Endothelial cell of umbilical vein (primary cell): ENCODE data around the gene CIRBP. TPM values are rescaled to one million over a fixed set of nuclear protein-coding genes. Genes with fewer than 3 reads are reported as not detected.
A peak's percentile ranks its signal among the peaks of the same experiment; 100 is the strongest.

Experiments used
- BruUV-seq: library from RNA; stranded (reverse); fragments of 400-500 nt; replicated peaks from 2 replicates; lab custom pipeline; 2021; lab: Mats Ljungman, UMichigan
- CTCF ChIA-PET: fragments of 300-600, 350-600 bp; sonication (Branson Sonifier 250); formaldehyde crosslinking; loops from one replicate; lab custom pipeline; 2021; ENCODE audit warnings: antibody characterized with exemption, inconsistent platforms; lab: Charles Lee
- POLR2A ChIA-PET: fragments of 300-600, 350-600 bp; sonication (Branson Sonifier 250); formaldehyde crosslinking; loops from one replicate; lab custom pipeline; 2021; ENCODE audit warnings: antibody characterized with exemption, inconsistent platforms; lab: Charles Lee
- DNase-seq: peaks from one replicate; pipeline ENCODE4 v3.0.0-alpha.2; 2011; ENCODE audit warnings: low read depth, low spot score
- FAIRE-seq: peaks from 2 replicates; lab custom pipeline; 2011; peaks lifted over from hg19 to GRCh38; lab: Jason Lieb, UNC
- H2AFZ ChIP-seq: 2 replicates; pipeline ENCODE4 v1.6.0; 2012; ENCODE audit warnings: low read depth, low read length, control low read depth, inconsistent platforms
- H3K27ac ChIP-seq: 2 replicates; pipeline ENCODE4 v1.5.1; 2011; ENCODE audit warnings: low read depth, mild to moderate bottlenecking, control low read depth, low read length, moderate library complexity; ENCODE audit not compliant: insufficient read depth
- H3K27me3 ChIP-seq, 2 experiments: 2 replicates each; pipeline versions ENCODE4 v1.6.0 to v1.6.1; 2011; ENCODE audit warnings: low read length in 2 of 2, mixed read lengths in 1 of 2; ENCODE audit not compliant: control insufficient read depth in 2 of 2, insufficient read depth in 2 of 2
- H3K36me3 ChIP-seq, 2 experiments: 2 replicates in 1 of 2; 3 replicates in 1 of 2; pipeline ENCODE4 v1.5.1; 2011; ENCODE audit warnings: low read length in 2 of 2, mild to moderate bottlenecking in 1 of 2, moderate library complexity in 1 of 2; ENCODE audit not compliant: control insufficient read depth in 2 of 2, insufficient read depth in 2 of 2; ENCODE audit errors: extremely low read depth in 1 of 2
- H3K4me1 ChIP-seq: 3 replicates; pipeline ENCODE4 v1.5.1; 2011; ENCODE audit warnings: mild to moderate bottlenecking, low read length; ENCODE audit not compliant: control insufficient read depth, insufficient read depth; ENCODE audit errors: extremely low read depth
- H3K4me2 ChIP-seq: 2 replicates; pipeline ENCODE4 v1.6.1; 2011; ENCODE audit warnings: low read length, control low read depth, mixed read lengths; ENCODE audit not compliant: insufficient read depth
- H3K4me3 ChIP-seq, 3 experiments: fragments of 200-600 bp in 1 of 3; sonication (generic), shearing (Covaris generic) in 1 of 3; replicated peaks in 1 of 3; 2 replicates each; pipeline ENCODE4 v1.5.1; 2011 to 2016; ENCODE audit warnings: control low read depth in 3 of 3, low read length in 3 of 3, mild to moderate bottlenecking in 2 of 3, inconsistent platforms in 1 of 3, low read depth in 1 of 3, moderate library complexity in 1 of 3; ENCODE audit not compliant: insufficient read depth in 1 of 3
- H3K79me2 ChIP-seq: 2 replicates; pipeline ENCODE4 v1.6.0; 2012; ENCODE audit warnings: low read length, inconsistent platforms; ENCODE audit not compliant: control insufficient read depth, insufficient read depth
- H3K9ac ChIP-seq: replicated peaks from 2 replicates; pipeline ENCODE3; 2011; ENCODE audit warnings: low read length, control low read depth; ENCODE audit not compliant: insufficient read depth; ENCODE audit errors: extremely low read depth
- H3K9me1 ChIP-seq: replicated peaks from 3 replicates; pipeline ENCODE4 v1.6.0; 2011; ENCODE audit warnings: mild to moderate bottlenecking, low read length; ENCODE audit not compliant: control insufficient read depth, insufficient read depth; ENCODE audit errors: extremely low read depth
- H3K9me3 ChIP-seq: replicated peaks from 2 replicates; pipeline ENCODE4 v1.5.1; 2012; ENCODE audit warnings: low read length, inconsistent platforms; ENCODE audit not compliant: control insufficient read depth, insufficient read depth
- H4K20me1 ChIP-seq: replicated peaks from 2 replicates; pipeline ENCODE3; 2011; ENCODE audit warnings: mild to moderate bottlenecking, low read length; ENCODE audit not compliant: control insufficient read depth, insufficient read depth; ENCODE audit errors: extremely low read depth
- CTCF ChIP-seq, 2 donors: IDR thresholded peaks; 1 replicate in 1 of 2; 2 replicates in 1 of 2; pipeline ENCODE4 v1.5.1; 2011; ENCODE audit warnings: low read length in 2 of 2, mild to moderate bottlenecking in 2 of 2, moderate library complexity in 2 of 2, control low read depth in 1 of 2, inconsistent platforms in 1 of 2, low read depth in 1 of 2; ENCODE audit not compliant: insufficient read depth in 1 of 2; ENCODE audit errors: extremely low read depth in 1 of 2
- EZH2 ChIP-seq: IDR thresholded peaks from 2 replicates; pipeline ENCODE4 v1.6.1; 2012; ENCODE audit warnings: borderline replicate concordance, low read depth, mild to moderate bottlenecking, moderate library complexity, low read length, inconsistent platforms; ENCODE audit not compliant: severe bottlenecking
- FOS ChIP-seq: IDR thresholded peaks from 2 replicates; pipeline ENCODE4 v1.6.1; 2011; ENCODE audit warnings: mild to moderate bottlenecking, low read length, moderate library complexity, borderline replicate concordance; ENCODE audit not compliant: insufficient read depth
- GATA2 ChIP-seq: IDR thresholded peaks from 2 replicates; pipeline ENCODE4 v1.7.0; 2011; ENCODE audit warnings: low read depth, mild to moderate bottlenecking, moderate library complexity, mixed read lengths, low read length; ENCODE audit not compliant: insufficient read length, insufficient read depth
- JUN ChIP-seq: IDR thresholded peaks from 2 replicates; pipeline ENCODE4 v1.6.1; 2011; ENCODE audit warnings: borderline replicate concordance, low read depth; ENCODE audit not compliant: insufficient read length, insufficient read depth
- MAX ChIP-seq: IDR thresholded peaks from 2 replicates; pipeline ENCODE4 v1.6.1; 2011; ENCODE audit not compliant: insufficient read depth, insufficient read length
- MYC ChIP-seq: IDR thresholded peaks from one replicate; pipeline ENCODE4 v1.6.1; 2011; ENCODE audit warnings: mild to moderate bottlenecking, low read depth, low read length
- POLR2A ChIP-seq: IDR thresholded peaks from 2 replicates; pipeline ENCODE4 v1.6.1; 2012; ENCODE audit warnings: low read depth, mild to moderate bottlenecking, control low read depth, low read length
- POLR2AphosphoS5 ChIP-seq: IDR thresholded peaks from 2 replicates; pipeline ENCODE4 v1.6.1; 2012; ENCODE audit warnings: low read depth, mild to moderate bottlenecking, control low read depth, low read length, moderate library complexity; ENCODE audit not compliant: insufficient read depth
- dilution Hi-C: fragments of 300-500 bp; cut with MboI; formaldehyde crosslinking; loops from one replicate; pipeline ENCODE4 v1.15.0; 2019; ENCODE audit warnings: low sequenced_read_pairs; ENCODE audit not compliant: extremely low pct_ligation_motif_present
- intact Hi-C: fragments of 100-400 bp; cut with micrococcal nuclease; formaldehyde crosslinking; loops from one replicate; pipeline ENCODE4 v1.10.0; 2022
- polyA plus RNA-seq, 4 experiments: library from polyadenylated mRNA; depleted of rRNA in 3 of 4; stranded (reverse) in 3 of 4; unstranded in 1 of 4; fragments of >200 nt; gene quantifications; 2 replicates each; pipeline versions ENCODE4 v1.2.1 to v1.2.3, GENCODE V29; 2011 to 2012; ENCODE audit warnings: missing spikeins in 1 of 4
- total RNA-seq: library from RNA; stranded (reverse); gene quantifications from 2 replicates; pipeline ENCODE4 v1.2.3, GENCODE V29; 2021

Gene CIRBP
- total and polyA plus RNA-seq, 2 donors (not counting 3 experiments of a cell fraction or from before 2014, with no cell fraction given), result 225 to 439 TPM

GRCh38 chr19:1252221-1252820 lies 16.8 kb upstream of the CIRBP start:
- no peaks in the 10 kb centered on the region for H3K9me1 ChIP-seq
- dilution Hi-C loops (no loop called here), intact Hi-C loops (loop anchor here (1.0 kb wide), 1 partner anchor 8 kb away; no protein-coding TSS in a partner anchor)
- peaks cover 27% of the 10 kb centered on the region for H3K4me1 ChIP-seq
- peaks cover 65% of the 10 kb centered on the region for H3K79me2 ChIP-seq
- peaks cover 28 to 36% of the 10 kb centered on the region in 2 experiments for H3K36me3 ChIP-seq
- H3K4me3 ChIP-seq, result peak overlapping the region; percentile 40 to 88 (median 85)
- no TSS peak for BruUV-seq
- POLR2A ChIA-PET, result interaction anchor here (0.6 to 2.2 kb wide), 7 partner anchors 8 to 149 kb away, joined by 3 to 34 read pairs (median 8); partner anchors contain the start of gene CIRBP
- no peaks in the 10 kb centered on the region for H3K9me3 ChIP-seq
- H3K4me2 ChIP-seq, result peak overlapping the region; percentile 66
- CTCF ChIA-PET, result interaction anchor here (1.2 to 2.2 kb wide), 4 partner anchors 8 to 14 kb away, joined by 4 to 89 read pairs (median 27); no protein-coding TSS in a partner anchor
- H3K9ac ChIP-seq, result peak overlapping the region; percentile 69
- peak; percentile 57 for TF ChIP-seq POLR2AphosphoS5
- TF ChIP-seq GATA2, result no peak
- no peaks in the 10 kb centered on the region for H3K27me3 ChIP-seq
- no peaks in the 10 kb centered on the region for H4K20me1 ChIP-seq
- H3K27ac ChIP-seq, result peak overlapping the region; percentile 90
- no peak overlapping the region for H2AFZ ChIP-seq
- FAIRE-seq (peak; percentile 95), DNase-seq (peak; percentile 89)

GRCh38 chr19:1252821-1253513 lies 16.2 kb upstream of the CIRBP start:
- peaks cover 29 to 36% of the 10 kb centered on the region in 2 experiments for H3K36me3 ChIP-seq
- intact Hi-C loops, result loop anchor here (1.0 kb wide), 1 partner anchor 7 kb away; no protein-coding TSS in a partner anchor
- H3K27me3 ChIP-seq, result no peaks in the 10 kb centered on the region
- H2AFZ ChIP-seq, result no peak overlapping the region
- H3K9me1 ChIP-seq, result no peaks in the 10 kb centered on the region
- peak; percentile 88 for DNase-seq
- peak overlapping the region; percentile 69 for H3K9ac ChIP-seq
- ChIA-PET POLR2A (interaction anchor here (0.6 to 2.2 kb wide), 7 partner anchors 9 to 150 kb away, joined by 3 to 34 read pairs (median 8); partner anchors contain the start of gene CIRBP), CTCF (interaction anchor here (0.7 to 2.2 kb wide), 4 partner anchors 9 to 16 kb away, joined by 3 to 89 read pairs (median 27); partner anchors contain the start of gene CIRBP)
- peaks cover 25% of the 10 kb centered on the region for H3K4me1 ChIP-seq
- no peaks in the 10 kb centered on the region for H3K9me3 ChIP-seq
- peak overlapping the region; percentile 13 to 85 (median 40) for H3K4me3 ChIP-seq
- no TSS peak for BruUV-seq
- peak overlapping the region; percentile 66 for H3K4me2 ChIP-seq
- peak overlapping the region; percentile 90 for H3K27ac ChIP-seq
- no peaks in the 10 kb centered on the region for H4K20me1 ChIP-seq
- peak; percentile 85 for FAIRE-seq
- dilution Hi-C loops, result no loop called here
- no peak for TF ChIP-seq GATA2
- no peak for TF ChIP-seq MYC
- TF ChIP-seq CTCF (IDR thresholded peaks at IDR 0.05; ENCODE audit: extremely low read depth in 1 of 2, insufficient read depth in 1 of 2, low read depth in 1 of 2, low read length in 2 of 2), result peak in 1 of 2 donors; percentile 26
- TF ChIP-seq EZH2, result no peak
- no peak for TF ChIP-seq JUN
- no peak for TF ChIP-seq MAX
- no peak for TF ChIP-seq POLR2A
- peak; percentile 30 for TF ChIP-seq FOS
- peaks cover 63% of the 10 kb centered on the region for H3K79me2 ChIP-seq
